ENCODE results near the gene UNKL.

The UNKL gene

GRCh38 chr16:1433756-1434155 lies 19.3 kb upstream of the UNKL start:
- no peak overlapping the region for H3K27ac Mint-ChIP-seq
- TF ChIP-seq CTCF (IDR thresholded peaks at IDR 0.05; ENCODE audit: unreplicated experiment in 3 of 3), result no peak
- no peaks in the 10 kb centered on the region for H3K4me1 Mint-ChIP-seq
- H3K9me3 Mint-ChIP-seq, result no peaks in the 10 kb centered on the region
- no peaks in the 10 kb centered on the region for H3K36me3 Mint-ChIP-seq (ENCODE audit: low read depth)
- H3K4me3 Mint-ChIP-seq, result no peak overlapping the region
- H3K27me3 Mint-ChIP-seq (ENCODE audit: low read depth), result no peaks in the 10 kb centered on the region

- Mint-ChIP-seq H3K4me1 (no peaks in the 10 kb centered on the region), H3K36me3 (ENCODE audit: low read depth) (no peaks in the 10 kb centered on the region), H3K27ac (no peak overlapping the region), H3K4me3 (no peak overlapping the region), H3K9me3 (no peaks in the 10 kb centered on the region), H3K27me3 (ENCODE audit: low read depth) (no peaks in the 10 kb centered on the region)
- TF ChIP-seq CTCF (IDR thresholded peaks at IDR 0.05; ENCODE audit: unreplicated experiment in 3 of 3), result no peak
Observed at GRCh38 chr16:1433263-1433560, 18.7 kb upstream of the UNKL start.

GRCh38 chr16:1432388-1433262 lies 18.1 kb upstream of the UNKL start:
- Mint-ChIP-seq H3K36me3 (ENCODE audit: low read depth) (no peaks in the 10 kb centered on the region), H3K9me3 (no peaks in the 10 kb centered on the region), H3K27me3 (ENCODE audit: low read depth) (no peaks in the 10 kb centered on the region), H3K27ac (no peak overlapping the region), H3K4me3 (no peak overlapping the region), H3K4me1 (no peaks in the 10 kb centered on the region)
- no peak for TF ChIP-seq CTCF (IDR thresholded peaks at IDR 0.05; ENCODE audit: unreplicated experiment in 3 of 3)

GRCh38 chr16:1431497-1432270 lies 17.2 kb upstream of the UNKL start:
- TF ChIP-seq CTCF (IDR thresholded peaks at IDR 0.05; ENCODE audit: unreplicated experiment in 3 of 3), result no peak
- H3K4me3 Mint-ChIP-seq, result no peak overlapping the region
- no peak overlapping the region for H3K27ac Mint-ChIP-seq
- H3K36me3 Mint-ChIP-seq (ENCODE audit: low read depth), result no peaks in the 10 kb centered on the region
- H3K4me1 Mint-ChIP-seq, result no peaks in the 10 kb centered on the region
- no peaks in the 10 kb centered on the region for H3K27me3 Mint-ChIP-seq (ENCODE audit: low read depth)
- H3K9me3 Mint-ChIP-seq, result no peaks in the 10 kb centered on the region

GRCh38 chr16:1430759-1431496 lies 16.4 kb upstream of the UNKL start, which contains the start of gene PERCC1:
Gene PERCC1 (plus strand): TSS chr16:1431078. CDS start chr16:1432594, 1,516 bp downstream.
- no peaks in the 10 kb centered on the region for H3K27me3 Mint-ChIP-seq (ENCODE audit: low read depth)
- peak within 1 kb of the TSS in 1 of 3 experiments; percentile 57 for H3K27ac Mint-ChIP-seq
- no peak for TF ChIP-seq CTCF (IDR thresholded peaks at IDR 0.05; ENCODE audit: unreplicated experiment in 3 of 3)
- no peak within 1 kb of the TSS for H3K4me3 Mint-ChIP-seq
- no peaks in the 10 kb centered on the region for H3K4me1 Mint-ChIP-seq
- H3K9me3 Mint-ChIP-seq, result no peaks in the 10 kb centered on the region
- H3K36me3 Mint-ChIP-seq (ENCODE audit: low read depth), result no peaks in the 10 kb centered on the region

Measured in nephron (organoid).